ENCODE results near the gene PPP1R14C. TPM values are rescaled to one million over a fixed set of nuclear protein-coding genes. Genes with fewer than 3 reads are reported as not detected.
A peak's percentile ranks its signal among the peaks of the same experiment; 100 is the strongest.

PPP1R14C gene
- total and polyA plus RNA-seq, 2 donors (not counting 1 experiment from before 2014, with no cell fraction given), result 0.17 TPM; not detected in 1

DNA sequence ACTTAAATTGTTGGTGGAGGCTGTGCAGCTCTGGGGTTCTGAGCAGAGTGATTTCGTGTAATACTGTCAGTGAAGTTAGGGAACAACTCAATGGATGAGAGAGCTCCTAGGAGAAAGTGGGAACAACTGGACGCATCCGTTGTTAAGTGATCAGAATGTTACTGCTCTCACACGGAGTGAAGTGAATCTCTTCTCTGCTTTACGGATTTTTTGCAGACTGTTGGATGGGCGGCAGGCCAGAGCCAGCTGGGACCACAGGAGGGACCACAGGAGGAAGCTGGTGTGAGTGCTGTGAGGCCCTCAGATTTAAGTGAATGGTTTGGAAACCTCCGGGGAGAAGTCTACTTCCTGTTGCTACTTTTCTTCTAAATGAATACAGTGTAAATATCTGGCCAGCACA lies 23.7 kb upstream of the PPP1R14C start:
- no peak overlapping the region for H3K9ac ChIP-seq (ENCODE audit: insufficient read depth, low read length)
- H3K36me3 ChIP-seq (ENCODE audit: control insufficient read depth, insufficient read depth, low read length), result no peaks in the 10 kb centered on the region
- peak in 1 of 2 donors; percentile 28 for DNase-seq (ENCODE audit: low read depth in 2 of 2)
- TF ChIP-seq, protein P1, sequence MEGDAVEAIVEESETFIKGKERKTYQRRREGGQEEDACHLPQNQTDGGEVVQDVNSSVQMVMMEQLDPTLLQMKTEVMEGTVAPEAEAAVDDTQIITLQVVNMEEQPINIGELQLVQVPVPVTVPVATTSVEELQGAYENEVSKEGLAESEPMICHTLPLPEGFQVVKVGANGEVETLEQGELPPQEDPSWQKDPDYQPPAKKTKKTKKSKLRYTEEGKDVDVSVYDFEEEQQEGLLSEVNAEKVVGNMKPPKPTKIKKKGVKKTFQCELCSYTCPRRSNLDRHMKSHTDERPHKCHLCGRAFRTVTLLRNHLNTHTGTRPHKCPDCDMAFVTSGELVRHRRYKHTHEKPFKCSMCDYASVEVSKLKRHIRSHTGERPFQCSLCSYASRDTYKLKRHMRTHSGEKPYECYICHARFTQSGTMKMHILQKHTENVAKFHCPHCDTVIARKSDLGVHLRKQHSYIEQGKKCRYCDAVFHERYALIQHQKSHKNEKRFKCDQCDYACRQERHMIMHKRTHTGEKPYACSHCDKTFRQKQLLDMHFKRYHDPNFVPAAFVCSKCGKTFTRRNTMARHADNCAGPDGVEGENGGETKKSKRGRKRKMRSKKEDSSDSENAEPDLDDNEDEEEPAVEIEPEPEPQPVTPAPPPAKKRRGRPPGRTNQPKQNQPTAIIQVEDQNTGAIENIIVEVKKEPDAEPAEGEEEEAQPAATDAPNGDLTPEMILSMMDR (conservative IDR thresholded peaks at IDR 0.05 in 1 of 2, IDR thresholded peaks at IDR 0.05 in 1 of 2; ENCODE audit: low read depth in 1 of 2, low read length in 2 of 2), result no peak
- TF ChIP-seq EZH2 (IDR thresholded peaks at IDR 0.05; ENCODE audit: low read length, missing control alignments), result no peak
- no peak overlapping the region for H3K4me3 ChIP-seq (replicated peaks in 1 of 4; ENCODE audit: control extremely low read depth in 1 of 4, insufficient read depth in 1 of 4, low read depth in 3 of 4, low read length in 4 of 4)
- H3K9me3 ChIP-seq (ENCODE audit: control insufficient read depth, insufficient read depth, low read depth, low read length), result no peaks in the 10 kb centered on the region
- H3K79me2 ChIP-seq (ENCODE audit: control insufficient read depth, insufficient read depth, low read length), result no peaks in the 10 kb centered on the region
- H4K20me1 ChIP-seq (ENCODE audit: control insufficient read depth, extremely low read depth, insufficient read depth, low read length), result no peaks in the 10 kb centered on the region
- H3K4me1 ChIP-seq (ENCODE audit: control insufficient read depth, extremely low read depth, insufficient read depth, low read length), result no peaks in the 10 kb centered on the region
- no peaks in the 10 kb centered on the region for H3K27me3 ChIP-seq (ENCODE audit: control insufficient read depth, insufficient read depth, low read length)
- H3K4me2 ChIP-seq (ENCODE audit: extremely low read depth, insufficient read depth, low read length), result no peak overlapping the region
- H3K27ac ChIP-seq (ENCODE audit: insufficient read depth, low read length), result no peak overlapping the region
- H2AFZ ChIP-seq (ENCODE audit: low read length), result no peak overlapping the region

DNA sequence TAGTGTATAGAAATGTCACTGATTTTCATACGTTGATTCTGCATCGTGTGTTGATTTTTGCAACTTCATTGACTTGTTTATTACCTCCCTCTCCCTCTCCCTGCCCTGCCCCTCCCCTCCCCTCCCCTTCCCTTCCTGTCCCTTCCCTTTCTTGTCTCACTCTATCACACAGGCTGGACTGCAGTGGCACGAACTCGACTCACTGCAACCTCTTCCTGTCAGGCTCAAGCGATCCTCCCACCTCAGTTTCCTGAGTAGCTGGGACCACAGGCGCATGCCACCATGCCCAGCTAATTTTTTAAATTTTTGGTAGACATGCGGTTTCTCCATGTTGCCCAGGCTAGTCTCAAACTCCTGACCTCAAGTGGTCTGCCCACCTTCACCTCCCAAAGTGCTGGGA lies 19.2 kb upstream of the PPP1R14C start:
- Histone ChIP-seq H3K4me2 (ENCODE audit: extremely low read depth, insufficient read depth, low read length) (no peak overlapping the region), H3K27me3 (ENCODE audit: control insufficient read depth, insufficient read depth, low read length) (no peaks in the 10 kb centered on the region), H3K9ac (ENCODE audit: insufficient read depth, low read length) (no peak overlapping the region), H2AFZ (ENCODE audit: low read length) (no peak overlapping the region), H3K4me3 (replicated peaks in 1 of 4; ENCODE audit: control extremely low read depth in 1 of 4, insufficient read depth in 1 of 4, low read depth in 3 of 4, low read length in 4 of 4) (no peak overlapping the region), H4K20me1 (ENCODE audit: control insufficient read depth, extremely low read depth, insufficient read depth, low read length) (no peaks in the 10 kb centered on the region), H3K36me3 (ENCODE audit: control insufficient read depth, insufficient read depth, low read length) (no peaks in the 10 kb centered on the region), H3K27ac (ENCODE audit: insufficient read depth, low read length) (no peak overlapping the region), H3K79me2 (ENCODE audit: control insufficient read depth, insufficient read depth, low read length) (no peaks in the 10 kb centered on the region), H3K4me1 (ENCODE audit: control insufficient read depth, extremely low read depth, insufficient read depth, low read length) (no peaks in the 10 kb centered on the region), H3K9me3 (ENCODE audit: control insufficient read depth, insufficient read depth, low read depth, low read length) (no peaks in the 10 kb centered on the region)
- TF ChIP-seq, protein P1 (conservative IDR thresholded peaks at IDR 0.05 in 1 of 2, IDR thresholded peaks at IDR 0.05 in 1 of 2; ENCODE audit: low read depth in 1 of 2, low read length in 2 of 2), result no peak
- TF ChIP-seq EZH2 (IDR thresholded peaks at IDR 0.05; ENCODE audit: low read length, missing control alignments), result no peak
- DNase-seq (ENCODE audit: low read depth in 2 of 2), result no peak

DNA sequence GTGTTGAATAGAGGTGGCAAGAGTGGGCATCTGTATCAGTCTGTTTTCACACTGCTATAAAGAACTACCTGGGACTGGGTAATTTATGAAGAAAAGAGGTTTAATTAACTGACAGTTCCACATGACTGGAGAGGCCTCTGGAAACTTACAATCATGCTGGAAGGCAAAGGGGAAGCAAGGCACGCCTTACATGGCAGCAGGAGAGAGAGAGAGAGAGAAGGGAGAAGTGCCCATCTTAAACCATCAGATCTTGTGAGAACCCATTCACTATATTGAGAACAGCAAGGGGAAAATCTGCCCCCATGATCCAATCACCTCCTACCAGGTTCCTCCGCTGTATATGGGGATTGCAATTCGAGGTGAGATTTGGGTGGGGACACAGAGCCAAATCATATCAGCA lies 18.6 kb upstream of the PPP1R14C start:
- no peak overlapping the region for H3K4me2 ChIP-seq (ENCODE audit: extremely low read depth, insufficient read depth, low read length)
- H4K20me1 ChIP-seq (ENCODE audit: control insufficient read depth, extremely low read depth, insufficient read depth, low read length), result no peaks in the 10 kb centered on the region
- H3K79me2 ChIP-seq (ENCODE audit: control insufficient read depth, insufficient read depth, low read length), result no peaks in the 10 kb centered on the region
- H3K27ac ChIP-seq (ENCODE audit: insufficient read depth, low read length), result no peak overlapping the region
- TF ChIP-seq EZH2 (IDR thresholded peaks at IDR 0.05; ENCODE audit: low read length, missing control alignments), result no peak
- TF ChIP-seq, protein P1 (conservative IDR thresholded peaks at IDR 0.05 in 1 of 2, IDR thresholded peaks at IDR 0.05 in 1 of 2; ENCODE audit: low read depth in 1 of 2, low read length in 2 of 2), result no peak
- H3K9me3 ChIP-seq (ENCODE audit: control insufficient read depth, insufficient read depth, low read depth, low read length), result no peaks in the 10 kb centered on the region
- no peaks in the 10 kb centered on the region for H3K27me3 ChIP-seq (ENCODE audit: control insufficient read depth, insufficient read depth, low read length)
- no peak overlapping the region for H3K9ac ChIP-seq (ENCODE audit: insufficient read depth, low read length)
- no peak for DNase-seq (ENCODE audit: low read depth in 2 of 2)
- H2AFZ ChIP-seq (ENCODE audit: low read length), result no peak overlapping the region
- H3K36me3 ChIP-seq (ENCODE audit: control insufficient read depth, insufficient read depth, low read length), result no peaks in the 10 kb centered on the region
- no peak overlapping the region for H3K4me3 ChIP-seq (replicated peaks in 1 of 4; ENCODE audit: control extremely low read depth in 1 of 4, insufficient read depth in 1 of 4, low read depth in 3 of 4, low read length in 4 of 4)
- H3K4me1 ChIP-seq (ENCODE audit: control insufficient read depth, extremely low read depth, insufficient read depth, low read length), result no peaks in the 10 kb centered on the region

Measured in fibroblast of lung (primary cell).